HuH-7 (cell line): Measurements from ENCODE around the gene ADARB2.

Experiments
- DNase-seq: peaks from one replicate; pipeline ENCODE4 v3.0.0; 2011; ENCODE audit warnings: low spot score

The ADARB2 gene

GRCh38 chr10:1395025-1395480 is 342.3 kb downstream of the ADARB2 start:
- no peak for DNase-seq

GRCh38 chr10:1394155-1394912 is 343.0 kb downstream of the ADARB2 start:
- DNase-seq: no peak

GRCh38 chr10:1393481-1393880 is 343.8 kb downstream of the ADARB2 start:
- no peak for DNase-seq

GRCh38 chr10:1392127-1392526 is 345.2 kb downstream of the ADARB2 start:
- DNase-seq: no peak

GRCh38 chr10:1390200-1390599 is 347.1 kb downstream of the ADARB2 start:
- DNase-seq: no peak

- DNase-seq: no peak
Observed at GRCh38 chr10:1384026-1384425, 353.3 kb downstream of the ADARB2 start.

- no peak for DNase-seq
Observed at GRCh38 chr10:1382711-1383110, 354.6 kb downstream of the ADARB2 start.

GRCh38 chr10:1381339-1381738 is 356.0 kb downstream of the ADARB2 start:
- no peak for DNase-seq

- DNase-seq: no peak
Observed at GRCh38 chr10:1380088-1380671, 357.1 kb downstream of the ADARB2 start.

GRCh38 chr10:1379601-1380000 is 357.7 kb downstream of the ADARB2 start:
- no peak for DNase-seq

GRCh38 chr10:1378473-1378872 is 358.9 kb downstream of the ADARB2 start:
- no peak for DNase-seq

- DNase-seq: no peak
Observed at GRCh38 chr10:1377740-1378397, 359.5 kb downstream of the ADARB2 start.

- DNase-seq: no peak
Observed at GRCh38 chr10:1377231-1377630, 360.1 kb downstream of the ADARB2 start.

GRCh38 chr10:1376384-1376945 is 360.9 kb downstream of the ADARB2 start:
- DNase-seq: no peak

- DNase-seq: no peak
Observed at GRCh38 chr10:1375346-1376170, 361.8 kb downstream of the ADARB2 start.

- no peak for DNase-seq
Observed at GRCh38 chr10:1374511-1375345, 362.6 kb downstream of the ADARB2 start.

- DNase-seq: no peak
Observed at GRCh38 chr10:1373287-1373686, 364.0 kb downstream of the ADARB2 start.

GRCh38 chr10:1372212-1372611 is 365.1 kb downstream of the ADARB2 start:
- DNase-seq: no peak

- no peak for DNase-seq
Observed at GRCh38 chr10:1370298-1370697, 367.0 kb downstream of the ADARB2 start.

GRCh38 chr10:1369665-1370064 is 367.7 kb downstream of the ADARB2 start:
- peak; percentile 34 for DNase-seq

- no peak for DNase-seq
Observed at GRCh38 chr10:1369197-1369596, 368.1 kb downstream of the ADARB2 start.
